HG02938 (cell line): ENCODE data around the gene RPTOR.
"Not testable (repeated sequence)": the region's sequence is repeated elsewhere in the genome, so short reads cannot be mapped to it uniquely, and the experiment has no call there.

Source experiments
- ATAC-seq: cut with Tn5 transposase; IDR thresholded peaks from one replicate; pipeline ENCODE4 v1.9.1; 2021; ENCODE audit warnings: mild to moderate bottlenecking, moderate library complexity; ENCODE audit not compliant: unreplicated experiment

The RPTOR gene

DNA sequence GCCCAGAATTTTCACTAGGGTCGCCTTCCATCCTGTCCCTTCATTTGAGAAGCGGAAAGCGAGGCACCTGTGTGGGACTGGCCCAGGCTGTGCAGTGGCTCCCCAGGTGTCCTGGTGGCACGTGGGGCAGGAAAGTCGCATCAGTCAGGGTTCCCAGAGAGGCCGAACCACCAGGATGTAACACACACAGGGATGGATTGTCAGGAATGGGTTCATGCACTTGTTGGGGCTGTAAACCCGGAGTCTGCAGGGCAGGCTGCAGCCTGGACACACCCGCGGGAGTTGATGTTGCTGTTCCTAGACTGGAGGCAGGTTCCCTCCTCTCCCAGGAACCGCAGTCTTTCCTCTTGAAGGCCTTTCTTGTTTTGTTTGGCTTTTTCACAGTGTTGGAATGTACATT is 30.7 kb upstream of the RPTOR start:
- no peak for ATAC-seq

DNA sequence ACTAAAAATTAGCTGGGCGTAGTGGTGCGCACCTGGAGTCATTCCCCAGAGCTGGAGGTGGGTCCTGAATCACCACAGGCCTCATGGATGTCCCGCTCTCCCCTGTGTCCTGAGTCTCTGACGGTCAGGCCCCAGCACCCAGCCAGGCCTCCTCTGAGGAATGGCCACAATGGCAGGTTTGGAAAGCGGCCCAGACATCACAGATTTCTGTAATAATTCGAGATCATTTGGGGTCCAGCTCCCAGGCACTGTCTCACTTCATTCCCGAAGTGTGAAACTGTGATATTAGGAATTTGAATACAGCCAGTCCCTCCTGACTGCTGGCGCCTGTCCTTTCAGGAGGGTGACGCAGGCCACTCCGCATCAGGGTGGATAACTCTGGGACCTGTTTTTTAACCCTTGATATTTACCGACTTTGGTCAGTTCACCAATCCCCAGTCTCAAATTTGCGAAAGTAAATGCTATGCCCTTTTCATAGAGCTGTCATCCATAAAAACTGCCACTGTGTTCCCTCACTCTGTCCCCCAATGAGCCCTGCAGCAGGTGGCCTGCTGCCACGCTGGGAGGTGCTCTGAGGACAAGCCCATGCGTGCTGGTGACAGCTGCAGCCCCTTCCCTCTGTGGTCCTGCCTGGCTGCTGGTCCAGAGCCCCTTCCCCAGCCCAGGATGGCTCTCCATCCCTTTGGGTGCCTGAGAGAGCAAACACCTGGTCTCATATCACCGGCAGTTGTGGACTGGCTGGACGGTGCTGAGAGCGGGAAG is 28.3 kb upstream of the RPTOR start:
- no peak for ATAC-seq

DNA sequence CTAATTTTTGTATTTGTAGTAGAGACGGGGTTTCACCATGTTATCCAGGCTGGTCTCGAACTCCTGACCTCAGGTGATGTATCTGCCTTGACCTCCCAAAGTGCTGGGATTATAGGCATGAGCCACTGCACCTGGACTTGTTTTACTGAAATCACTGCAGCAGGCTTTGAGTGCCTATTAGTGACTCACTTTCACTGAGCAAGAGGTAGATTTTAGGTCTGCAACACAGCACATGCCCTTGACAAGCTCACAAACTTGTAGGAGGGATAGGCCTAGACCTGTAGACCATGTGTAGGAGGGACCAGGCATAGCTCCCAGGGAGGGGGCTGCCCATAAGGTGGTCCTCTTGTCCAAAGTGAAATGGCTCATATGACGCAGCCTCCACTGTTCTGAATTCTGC is 27.0 kb upstream of the RPTOR start:
- ATAC-seq, result no peak

DNA sequence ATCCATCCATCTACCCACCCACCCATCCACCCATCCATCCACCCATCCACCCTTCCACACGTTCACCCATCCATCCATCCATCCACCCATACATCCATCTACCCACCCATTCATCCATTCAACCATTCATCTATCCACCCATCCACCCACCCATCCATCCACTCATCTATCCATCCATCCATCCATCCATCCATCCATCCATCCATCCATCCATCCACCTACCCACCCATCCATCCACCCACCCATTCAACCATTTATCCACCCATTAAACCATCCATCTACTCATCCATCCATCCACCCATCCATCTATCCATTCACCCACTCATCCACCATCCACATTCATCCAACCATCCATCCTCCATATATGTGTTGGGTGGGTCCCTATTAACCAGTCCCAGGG is 26.2 kb upstream of the RPTOR start:
- ATAC-seq, result no peak

DNA sequence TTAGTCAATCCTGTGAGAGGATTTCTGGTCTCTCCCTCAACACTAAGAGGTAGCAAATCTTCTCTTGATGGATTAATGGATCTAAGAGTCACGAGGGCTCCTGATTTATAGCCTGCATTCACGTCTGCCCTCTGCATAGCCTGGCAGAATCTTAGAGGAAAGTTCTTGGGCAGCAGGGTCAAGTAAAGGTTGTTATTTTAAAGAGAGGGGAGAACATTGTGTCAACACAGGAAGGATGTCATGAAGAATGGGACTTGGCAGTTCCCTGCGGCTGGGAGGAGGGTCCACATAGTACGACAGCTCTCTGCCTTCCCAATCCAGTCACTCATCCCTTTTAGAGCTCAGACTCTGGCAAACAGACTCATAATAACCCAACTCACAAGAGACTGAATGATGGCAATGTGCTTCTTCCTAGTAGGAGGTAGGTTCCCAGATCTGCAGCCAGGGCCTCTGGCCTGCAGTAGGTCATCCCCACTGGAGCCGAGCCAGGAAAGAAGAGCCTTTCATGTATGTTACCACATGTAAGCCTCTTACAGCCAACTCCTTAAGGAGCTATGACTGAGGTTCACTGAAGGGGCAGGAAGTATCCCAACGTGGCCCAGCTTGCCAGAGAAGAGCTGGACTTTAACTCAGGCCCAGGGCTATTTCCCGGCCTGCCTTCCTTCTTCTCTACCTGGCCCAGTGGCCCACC is 25.4 kb upstream of the RPTOR start:
- no peak for ATAC-seq

DNA sequence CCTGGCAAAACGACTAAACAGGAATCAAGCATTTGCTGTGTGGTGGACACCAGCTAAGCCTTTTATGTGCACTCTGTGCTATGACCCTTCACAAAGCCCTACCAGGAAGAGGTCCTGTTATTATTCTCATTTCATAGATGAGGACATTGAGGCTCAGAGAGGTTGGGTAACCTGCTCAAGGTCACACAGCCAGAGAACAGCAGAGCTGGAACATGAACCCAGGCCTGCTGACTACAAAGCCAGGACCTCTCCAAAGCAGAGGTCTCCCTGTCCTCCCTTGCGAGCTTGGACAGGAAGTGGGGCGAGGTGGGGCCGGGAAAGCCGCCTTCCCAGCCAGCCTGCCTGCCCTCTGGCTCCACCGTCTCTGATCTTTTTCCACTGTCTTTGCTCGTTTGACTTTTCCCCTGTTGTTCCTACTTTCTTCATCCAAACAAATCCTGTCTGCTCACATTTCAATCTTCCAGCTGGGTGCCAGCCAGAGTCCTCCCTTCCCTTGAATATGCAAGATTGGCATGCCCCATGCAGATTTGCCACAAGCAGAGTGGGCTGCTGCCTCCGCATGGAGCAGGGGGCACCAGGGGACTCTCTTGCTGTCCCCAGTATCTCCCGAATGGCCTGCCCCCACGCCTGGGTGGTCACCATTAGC is 23.7 kb upstream of the RPTOR start:
- no peak for ATAC-seq

DNA sequence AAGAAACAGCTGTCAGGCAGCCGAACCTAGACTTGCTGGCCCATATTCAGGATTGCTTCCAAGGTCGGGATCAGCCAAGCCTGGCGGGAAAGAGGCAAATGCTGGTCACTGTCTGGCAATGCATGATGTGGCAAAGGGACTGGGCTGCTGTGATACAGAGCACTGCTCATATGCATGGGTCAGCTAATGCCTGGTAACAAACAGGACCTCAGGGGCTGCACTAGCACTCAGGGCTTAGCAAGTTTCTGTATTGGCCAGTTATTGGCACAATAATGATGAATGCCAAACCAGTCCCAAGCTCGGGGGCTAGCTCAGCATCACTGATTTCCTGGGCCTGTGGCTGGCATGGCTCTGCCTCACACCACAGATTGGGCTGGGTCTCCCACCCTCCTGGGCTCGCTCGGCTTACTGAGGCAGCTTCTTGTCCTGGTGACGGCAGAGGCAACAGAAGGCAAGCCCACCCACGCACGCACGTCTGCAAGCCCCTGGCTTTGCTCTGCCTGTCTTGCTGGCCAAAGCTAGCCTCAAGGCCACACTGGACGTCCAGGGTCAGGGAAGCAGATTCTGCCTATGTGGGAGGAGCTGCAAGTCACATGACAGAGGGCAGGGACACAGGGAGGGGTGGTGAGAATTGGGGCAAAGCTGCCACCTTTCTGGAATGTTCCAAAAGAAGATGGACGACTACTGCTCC is 21.4 kb upstream of the RPTOR start:
- ATAC-seq, result no peak

DNA sequence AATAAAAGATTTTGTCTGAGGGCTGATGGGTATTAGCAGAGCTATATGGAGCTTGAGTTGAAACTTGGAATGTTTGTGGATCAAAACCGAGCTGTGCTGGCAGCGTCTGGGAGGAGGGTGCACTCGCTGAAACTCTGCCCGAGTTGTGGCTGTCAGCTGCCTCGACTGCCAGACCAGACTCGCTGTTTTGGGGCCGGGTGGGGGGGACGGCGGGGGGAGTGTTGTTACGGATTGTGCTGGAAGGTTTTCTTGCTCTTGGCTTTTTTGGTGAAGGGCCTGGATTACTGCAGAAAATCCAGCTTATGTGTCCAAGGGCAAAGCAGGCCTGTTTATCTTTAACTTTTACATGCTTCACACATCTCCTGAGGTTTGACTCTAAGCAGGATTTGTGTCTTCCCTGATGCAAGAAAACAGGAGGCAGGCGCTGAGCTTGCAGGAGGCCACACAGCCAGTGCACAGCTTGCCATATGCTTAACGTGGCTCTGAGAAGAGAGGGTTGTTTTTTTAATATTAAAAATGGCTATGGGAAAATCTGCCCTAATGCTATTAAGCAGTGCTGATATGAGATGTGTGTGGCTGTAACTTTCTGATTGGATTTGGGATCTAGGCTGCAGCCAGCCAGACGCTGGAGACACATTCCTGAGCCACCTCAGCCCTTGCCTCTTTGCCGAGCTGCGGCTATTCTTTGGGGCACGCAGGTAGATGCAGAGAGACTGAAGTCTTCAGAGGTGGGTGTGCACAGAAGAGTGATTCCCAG is 20.5 kb upstream of the RPTOR start:
- ATAC-seq, result no peak

DNA sequence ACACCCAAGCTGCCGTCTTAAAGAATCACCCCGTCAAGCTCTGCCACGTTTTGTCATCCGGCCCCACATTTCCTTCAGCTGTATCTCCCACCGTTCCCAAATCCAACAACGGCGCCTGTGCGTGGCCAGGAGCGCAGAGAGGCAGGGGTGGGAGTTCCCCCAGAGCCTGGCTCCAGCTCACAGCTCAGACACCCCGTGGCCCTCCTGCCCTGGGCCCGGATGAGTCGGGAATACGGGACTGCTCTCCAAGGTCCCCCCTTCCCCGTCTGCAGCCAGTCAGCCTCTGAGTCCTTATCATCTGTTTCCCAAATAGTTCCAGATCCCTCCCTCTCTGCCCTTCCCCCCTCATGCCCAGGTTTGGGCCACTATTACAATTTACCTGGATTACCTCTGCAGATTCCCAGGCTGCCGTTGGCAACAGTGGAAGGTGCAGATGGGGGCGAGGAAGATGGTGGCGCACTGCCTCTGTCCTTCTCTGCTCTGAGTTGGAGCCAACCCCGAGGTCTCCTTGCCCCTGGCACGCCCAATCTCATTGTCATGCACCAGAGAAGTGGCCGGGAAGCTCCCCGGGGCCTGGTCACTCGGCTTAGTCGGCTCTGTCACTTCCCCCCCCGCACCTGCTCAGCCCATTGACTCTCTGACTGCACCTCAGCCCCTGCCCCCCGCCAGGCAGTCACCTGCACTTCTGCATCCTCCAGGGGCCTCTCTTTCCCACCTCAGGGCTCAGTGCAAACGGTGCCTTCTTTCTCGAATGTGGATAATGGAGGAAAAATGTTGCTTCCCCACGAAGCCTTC is 18.3 kb upstream of the RPTOR start:
- no peak for ATAC-seq

DNA sequence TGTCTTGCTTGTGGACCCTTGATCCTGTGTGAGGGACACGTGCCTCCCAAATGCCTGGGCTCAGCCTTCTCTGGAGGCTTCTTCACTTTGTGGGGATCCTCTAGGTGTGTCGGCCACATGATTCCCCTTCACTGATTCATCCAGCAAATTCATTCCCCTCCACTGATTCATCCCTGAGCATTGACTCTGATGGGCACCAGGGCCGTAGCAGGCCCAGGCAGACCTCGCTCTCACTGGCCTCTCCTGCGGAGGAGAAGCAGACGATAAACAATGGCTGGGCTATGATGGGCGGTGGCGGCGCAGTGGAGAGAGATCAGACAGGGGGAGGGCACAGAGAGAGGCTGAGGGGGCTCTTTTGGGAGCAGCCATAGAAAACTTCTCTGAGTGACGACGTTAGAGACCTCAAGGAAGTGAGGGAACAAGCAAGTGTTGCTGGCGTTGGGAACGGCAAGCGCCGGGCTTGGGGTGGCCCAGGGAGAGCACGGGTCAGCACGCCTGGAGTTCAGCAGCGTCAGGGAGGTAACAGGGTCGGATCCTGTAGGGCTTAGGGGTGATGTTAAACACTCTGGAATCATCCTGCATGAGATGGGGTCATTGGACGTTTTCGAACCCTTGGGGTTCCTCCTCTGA is 17.5 kb upstream of the RPTOR start:
- ATAC-seq, result no peak

DNA sequence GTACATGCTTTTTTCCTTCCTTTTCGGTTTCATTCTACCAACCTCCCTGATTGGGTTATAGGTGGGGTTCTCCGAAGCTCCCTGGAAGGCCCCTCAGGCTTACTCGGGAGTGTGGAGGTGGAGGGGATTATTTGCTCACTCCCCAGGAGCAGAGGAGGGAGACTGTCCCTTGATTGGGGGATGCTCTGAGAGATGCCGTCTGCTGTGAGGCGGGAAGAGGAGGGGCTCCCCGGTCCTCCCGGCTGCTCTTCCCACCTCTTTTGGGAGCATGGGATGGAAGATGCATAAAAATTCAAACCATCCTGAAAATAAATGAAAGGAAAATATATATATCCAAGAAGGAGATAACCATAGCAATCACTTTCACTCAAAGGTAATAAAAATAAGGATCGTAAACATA is 16.1 kb upstream of the RPTOR start:
- ATAC-seq, result no peak

DNA sequence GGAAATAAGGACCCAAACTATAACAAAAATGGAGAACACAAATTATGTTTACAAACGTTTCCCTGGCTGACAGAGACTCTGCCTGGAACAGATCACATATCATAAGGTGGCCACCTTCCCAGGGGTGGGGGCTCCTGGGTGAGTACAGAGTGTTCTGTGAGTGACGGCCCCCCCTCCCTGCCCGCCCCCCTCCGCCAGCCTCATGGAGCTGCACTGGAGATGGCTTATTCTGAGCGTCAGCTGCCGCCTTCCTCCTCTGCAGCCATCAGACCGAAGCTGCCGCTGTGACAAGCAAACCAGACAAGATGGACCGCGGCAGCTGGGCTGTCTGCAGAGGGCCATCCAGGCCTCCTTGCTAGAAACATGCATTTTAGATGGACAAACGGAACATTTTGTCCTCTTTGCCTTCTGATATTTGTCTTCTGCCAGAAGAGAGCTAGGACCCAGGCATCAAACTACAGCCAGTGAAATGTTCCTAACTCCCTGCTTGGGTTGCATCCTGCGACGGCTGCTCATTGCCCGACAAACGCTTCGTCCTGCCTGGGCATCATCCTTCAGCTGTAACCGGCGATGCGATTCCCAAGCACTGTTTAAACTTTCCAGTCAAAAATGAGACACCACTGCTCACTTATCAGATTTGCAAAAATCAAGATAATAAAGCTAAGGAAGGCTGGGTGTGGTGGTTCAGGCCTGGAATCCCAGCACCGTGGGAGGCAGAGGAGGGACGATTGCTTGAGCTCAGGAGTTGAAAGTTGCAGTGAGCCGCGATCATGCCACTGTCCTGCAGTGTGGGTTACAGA is 15.3 kb upstream of the RPTOR start:
- ATAC-seq, result no peak

DNA sequence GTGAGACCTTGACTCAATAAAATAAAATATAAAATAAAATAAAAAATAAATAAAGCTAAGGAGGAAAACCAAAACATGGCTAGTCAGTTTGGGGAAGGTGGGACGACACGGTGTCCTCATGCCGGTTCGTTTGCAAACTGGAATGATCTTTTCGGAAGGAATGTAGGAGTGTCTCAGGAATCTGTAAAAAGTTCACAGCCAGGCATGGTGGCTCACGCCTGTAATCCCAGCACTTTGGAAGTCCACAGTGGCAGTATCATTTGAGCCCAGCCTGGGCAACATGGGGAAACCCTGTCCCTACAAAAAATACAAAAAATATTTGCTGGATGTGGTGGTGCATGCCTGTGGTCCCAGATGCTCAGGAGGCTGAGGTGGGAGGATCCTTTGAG is 14.7 kb upstream of the RPTOR start:
- no peak for ATAC-seq

DNA sequence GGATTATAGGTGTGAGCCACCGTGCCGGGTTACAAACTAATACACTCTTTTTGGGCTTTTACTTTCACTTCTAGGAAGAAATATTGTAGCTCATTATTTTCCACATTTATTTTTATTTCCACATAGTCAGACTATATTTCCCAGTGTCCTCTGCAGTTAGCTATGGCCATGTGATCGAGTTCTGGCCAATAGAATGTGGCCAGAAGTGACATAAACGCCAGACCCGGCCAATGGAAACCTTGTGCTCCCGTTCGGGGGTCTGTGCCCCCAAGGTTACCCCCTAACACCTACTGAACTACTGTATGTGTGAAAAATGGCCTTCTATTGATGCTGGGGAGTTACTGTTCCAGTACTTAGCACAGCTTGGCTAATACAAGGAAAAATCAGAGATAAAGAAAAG is 13.2 kb upstream of the RPTOR start:
- no peak for ATAC-seq

DNA sequence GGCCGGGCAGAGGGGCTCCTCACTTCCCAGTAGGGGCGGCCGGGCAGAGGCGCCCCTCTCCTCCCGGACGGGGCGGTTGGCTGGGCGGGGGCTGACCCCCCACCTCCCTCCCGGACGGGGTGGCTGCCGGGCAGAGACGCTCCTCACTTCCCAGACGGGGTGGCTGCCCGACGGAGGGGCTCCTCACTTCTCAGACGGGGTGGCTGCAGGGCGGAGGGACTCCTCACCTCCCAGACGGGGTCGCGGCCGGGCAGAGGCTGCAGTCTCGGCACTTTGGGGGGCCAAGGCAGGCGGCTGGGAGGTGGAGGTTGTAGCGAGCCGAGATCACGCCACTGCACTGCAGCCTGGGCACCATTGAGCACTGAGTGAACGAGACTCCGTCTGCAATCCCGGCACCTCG is 7.3 kb upstream of the RPTOR start:
- not testable (repeated sequence) for ATAC-seq

DNA sequence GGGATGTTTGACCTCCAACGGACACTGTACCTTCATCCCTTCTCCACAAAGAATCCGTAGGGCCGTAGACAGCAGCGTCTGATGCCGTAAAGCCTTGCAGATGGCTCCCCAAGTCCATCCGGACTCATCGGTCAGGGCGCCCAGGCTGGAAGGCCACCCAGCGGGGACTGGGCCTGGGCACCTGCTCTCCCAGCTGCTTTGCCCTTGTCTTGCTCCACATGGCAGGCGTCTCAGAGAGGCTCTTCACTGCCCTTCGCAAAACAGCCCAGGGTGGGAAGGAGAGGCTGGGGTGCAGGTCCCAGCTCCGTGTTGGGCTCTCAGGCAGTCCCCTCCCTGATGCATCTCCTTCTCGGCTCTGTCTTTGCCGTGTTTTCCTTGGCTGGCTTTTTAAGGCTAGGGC is 6.2 kb upstream of the RPTOR start:
- no peak for ATAC-seq

DNA sequence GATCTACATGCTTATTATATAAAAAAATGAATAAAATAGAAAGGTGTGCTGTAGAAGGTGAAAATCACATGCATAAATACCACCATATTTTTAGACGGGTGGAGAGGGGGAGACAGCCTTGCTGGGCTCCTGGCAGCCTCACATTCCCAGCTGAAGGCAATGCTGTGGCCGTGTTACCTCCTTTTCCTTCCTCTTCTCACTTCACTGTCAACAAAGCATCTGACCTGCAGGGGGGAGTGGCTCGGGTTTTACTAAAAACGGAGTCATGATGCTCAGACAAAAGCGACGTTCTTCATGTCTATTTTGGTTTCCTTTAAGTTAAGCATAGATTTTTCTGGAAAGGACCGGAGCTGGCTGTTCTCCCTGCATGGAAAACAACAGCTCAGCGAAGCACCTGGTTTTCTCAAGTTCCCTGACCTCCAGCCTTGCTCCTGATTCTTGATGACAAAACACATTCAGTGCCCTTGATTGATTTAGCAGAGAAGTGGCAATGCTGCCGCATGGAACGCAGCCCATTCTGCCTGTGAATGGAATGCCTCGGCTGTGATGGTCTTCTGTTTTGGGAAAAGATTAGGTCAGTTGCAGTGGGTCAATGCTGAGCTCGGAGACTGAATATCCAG is 5.5 kb upstream of the RPTOR start:
- ATAC-seq, result no peak

DNA sequence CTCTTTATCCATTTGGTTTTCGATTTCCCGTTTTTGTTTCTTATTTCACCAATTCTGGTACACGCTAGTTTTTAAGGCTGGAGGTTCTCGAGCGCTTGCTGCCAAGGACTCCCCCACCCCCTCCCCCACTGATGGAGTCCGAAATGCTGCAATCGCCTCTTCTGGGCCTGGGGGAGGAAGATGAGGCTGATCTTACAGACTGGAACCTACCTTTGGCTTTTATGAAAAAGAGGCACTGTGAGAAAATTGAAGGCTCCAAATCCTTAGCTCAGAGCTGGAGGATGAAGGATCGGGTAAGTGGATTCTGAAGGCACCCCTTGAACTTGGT is 825 bp downstream of the RPTOR start:
- ATAC-seq, result no peak

DNA sequence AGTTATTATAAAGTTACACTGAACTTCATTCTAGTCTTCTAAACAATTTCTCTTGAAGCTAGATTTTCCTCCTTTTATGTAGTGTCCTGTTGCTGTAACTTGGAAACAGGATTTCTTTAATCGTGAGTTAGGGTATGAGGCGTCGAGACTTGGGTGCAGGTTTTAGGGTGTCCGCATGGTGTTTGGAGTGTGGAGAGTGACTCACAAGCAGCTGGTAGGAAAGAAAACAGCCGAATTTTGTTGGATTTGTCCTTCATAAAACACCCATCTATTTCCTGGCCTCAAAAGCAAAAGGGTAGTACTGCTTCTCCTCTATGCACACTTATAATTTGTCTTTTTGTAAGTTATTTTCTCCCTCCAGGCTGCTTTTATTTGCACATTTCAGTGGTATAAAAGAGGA is 1.6 kb downstream of the RPTOR start:
- no peak for ATAC-seq
